GM21717 (cell line): ENCODE measurements around the gene FGD2.
"Not testable (repeated sequence)": the region's sequence is repeated elsewhere in the genome, so short reads cannot be mapped to it uniquely, and the experiment has no call there.

ENCODE experiments used
- ATAC-seq: cut with Tn5 transposase; IDR thresholded peaks from one replicate; pipeline ENCODE4 v1.9.1; 2021; ENCODE audit warnings: mild to moderate bottlenecking, moderate library complexity; ENCODE audit not compliant: unreplicated experiment

The FGD2 gene

DNA sequence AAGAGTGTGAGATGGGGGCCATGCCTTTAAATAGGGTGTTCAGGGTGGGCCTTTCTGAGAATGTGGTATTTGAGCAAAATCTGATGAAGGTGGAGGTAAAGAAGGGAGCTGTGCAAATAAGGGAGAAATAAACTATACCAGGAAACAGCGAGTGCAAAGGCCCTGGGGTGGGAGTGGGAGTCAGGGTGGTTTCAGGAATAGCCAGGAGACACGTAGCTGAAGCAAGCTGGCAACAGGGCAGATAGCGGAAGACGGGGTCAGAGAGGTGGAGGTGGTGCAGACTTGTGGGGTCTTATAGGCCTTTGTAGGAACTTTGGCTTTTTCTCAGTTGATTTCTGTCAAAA is 51.6 kb downstream of the FGD2 start:
- no peak for ATAC-seq

DNA sequence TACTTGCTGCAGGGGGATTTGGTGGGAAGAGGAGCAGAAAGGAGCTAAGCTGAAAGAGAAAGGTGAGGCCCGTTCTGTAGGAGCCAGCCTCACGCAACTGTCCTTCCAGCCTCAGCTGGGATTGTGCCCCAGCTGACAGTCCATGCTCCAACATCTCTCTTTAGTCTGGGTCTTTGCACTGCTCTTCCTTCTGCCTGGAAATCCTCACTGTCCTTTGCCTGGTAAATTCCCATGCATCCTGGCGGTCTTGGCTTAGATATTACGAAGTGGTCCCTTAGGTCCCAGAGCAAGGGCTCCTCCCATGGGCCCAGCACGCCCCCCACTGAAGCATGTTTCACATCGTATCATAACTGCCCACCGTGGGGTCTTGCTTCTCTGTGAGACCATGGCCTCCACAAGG is 52.2 kb downstream of the FGD2 start:
- ATAC-seq, result no peak

DNA sequence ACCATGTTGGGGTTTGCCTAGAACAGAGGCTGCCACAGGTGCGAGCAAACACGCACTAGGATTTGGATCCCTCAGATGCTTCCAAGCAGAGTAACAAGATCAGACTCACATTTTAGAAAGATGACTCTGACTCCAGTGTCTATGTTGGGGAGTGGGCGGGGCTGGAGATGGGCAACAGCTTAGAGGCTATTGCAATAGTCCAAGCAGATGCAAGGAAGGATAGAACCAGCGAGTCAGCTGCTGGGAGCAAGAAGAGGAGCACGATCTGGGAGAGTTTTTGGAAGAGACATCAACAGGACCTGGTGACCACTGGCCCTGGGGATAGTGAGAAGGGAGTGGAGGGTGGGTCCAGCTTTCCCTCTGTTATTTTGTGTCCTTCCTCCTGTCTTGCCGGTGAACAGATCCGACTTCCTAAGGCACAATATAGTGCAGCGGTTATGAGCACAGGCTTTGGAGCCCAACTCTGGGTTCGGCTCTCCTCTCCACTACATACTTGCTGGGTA is 52.7 kb downstream of the FGD2 start:
- ATAC-seq, result no peak

DNA sequence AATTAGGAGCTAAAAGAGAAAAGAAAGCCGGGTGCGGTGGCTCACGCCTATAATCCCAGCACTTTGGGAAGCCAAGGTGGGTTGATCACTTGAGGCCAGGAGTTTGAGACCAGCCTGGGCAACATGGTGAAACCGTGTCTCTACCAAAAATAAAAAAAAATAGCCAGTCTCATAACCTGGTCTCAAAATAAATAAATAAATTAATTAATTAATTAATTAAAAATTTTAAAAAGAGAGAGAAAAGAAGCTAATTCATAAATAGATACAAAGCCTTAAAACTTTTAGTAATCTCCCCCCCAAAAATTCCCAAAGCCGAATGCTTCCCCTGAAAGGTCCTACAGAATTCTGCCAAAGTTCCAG is 53.5 kb downstream of the FGD2 start:
- ATAC-seq, result not testable (repeated sequence)

DNA sequence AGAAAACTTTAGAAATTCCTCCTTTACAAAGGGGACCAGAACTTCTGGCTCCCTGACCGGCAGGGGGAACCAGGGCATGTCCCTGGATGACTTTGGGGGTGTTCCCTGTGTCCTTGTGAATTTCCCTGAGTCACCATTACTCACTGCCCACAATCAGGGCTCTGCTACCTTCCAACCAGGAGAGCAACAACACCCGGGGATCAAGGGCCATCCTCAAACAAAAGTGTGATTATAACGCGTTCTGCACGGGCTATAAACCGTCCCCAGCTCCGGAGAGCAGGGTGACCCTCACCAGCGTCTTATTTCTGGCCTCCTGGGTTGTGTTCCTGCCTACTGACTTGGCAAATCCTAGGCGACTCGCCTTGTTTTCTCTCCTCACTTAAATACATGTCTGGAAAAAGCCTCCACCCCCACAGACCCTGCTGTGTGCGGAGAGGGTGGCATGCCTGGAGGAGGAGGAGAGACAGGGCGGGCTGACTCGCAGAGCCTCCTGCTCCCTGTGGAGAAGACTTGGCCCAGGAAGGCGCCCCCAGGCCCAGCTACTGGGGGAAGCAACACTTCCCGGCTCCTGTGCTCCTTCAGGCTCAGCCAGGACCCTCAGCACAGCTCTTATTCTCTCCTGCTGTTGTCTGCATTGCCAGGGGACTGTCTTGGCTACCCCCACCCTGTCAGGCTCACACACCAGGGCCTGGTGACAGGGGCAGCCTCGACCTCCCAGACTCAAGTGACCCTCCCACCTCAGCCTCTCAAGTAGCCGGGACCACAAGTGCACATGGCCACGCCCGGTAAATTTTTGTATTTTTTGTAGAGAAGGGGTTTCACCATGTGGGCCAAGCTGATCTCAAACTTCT is 54.1 kb downstream of the FGD2 start:
- ATAC-seq, result no peak

DNA sequence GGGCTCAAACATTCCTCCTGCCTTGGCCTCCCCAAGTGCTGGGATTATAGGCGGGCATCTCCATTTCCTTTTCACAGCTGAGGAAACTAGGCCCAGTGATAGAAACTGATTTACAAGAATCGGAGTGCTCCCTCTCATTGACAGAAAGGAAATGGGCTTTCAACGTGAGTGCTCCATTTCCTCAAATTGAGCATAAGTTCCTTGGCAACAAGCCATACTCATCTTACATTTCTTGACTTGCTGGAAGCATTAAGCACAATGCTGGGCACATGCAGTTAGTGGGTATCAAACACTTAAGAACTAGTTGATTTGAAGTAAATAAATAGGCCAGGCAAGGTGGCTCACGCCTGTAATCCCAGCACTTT is 54.7 kb downstream of the FGD2 start:
- ATAC-seq, result no peak

DNA sequence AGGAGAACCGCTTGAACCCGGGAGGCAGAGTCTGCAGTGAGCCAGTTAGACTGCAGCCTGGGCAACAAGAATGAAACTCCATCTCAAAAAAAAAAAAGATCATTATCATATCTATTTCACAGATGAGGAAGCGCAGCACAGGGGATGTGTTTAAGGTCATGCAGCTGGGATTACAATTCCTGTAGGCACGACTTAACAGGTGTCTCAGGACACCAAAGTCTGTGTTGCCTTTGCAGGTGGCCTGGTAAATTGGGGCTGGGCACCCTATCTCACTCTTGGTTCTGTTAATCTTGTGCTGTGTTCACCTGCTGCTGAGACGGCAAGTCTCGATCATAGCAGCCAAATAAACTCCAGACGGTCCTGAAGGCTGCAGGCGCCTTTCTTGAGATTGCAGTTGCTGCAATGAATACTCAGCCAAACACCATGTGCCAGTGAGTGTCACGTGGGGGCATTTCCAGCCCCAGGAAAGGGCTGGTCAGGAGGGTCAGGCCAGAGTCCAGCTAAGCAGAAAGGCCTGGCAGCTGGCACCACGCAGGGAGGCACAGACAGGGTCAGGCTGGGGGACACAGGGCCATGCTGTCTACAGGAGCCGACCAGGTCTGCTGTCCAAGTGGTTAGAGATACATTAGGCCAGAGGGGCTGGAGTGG is 55.8 kb downstream of the FGD2 start:
- ATAC-seq, result no peak

DNA sequence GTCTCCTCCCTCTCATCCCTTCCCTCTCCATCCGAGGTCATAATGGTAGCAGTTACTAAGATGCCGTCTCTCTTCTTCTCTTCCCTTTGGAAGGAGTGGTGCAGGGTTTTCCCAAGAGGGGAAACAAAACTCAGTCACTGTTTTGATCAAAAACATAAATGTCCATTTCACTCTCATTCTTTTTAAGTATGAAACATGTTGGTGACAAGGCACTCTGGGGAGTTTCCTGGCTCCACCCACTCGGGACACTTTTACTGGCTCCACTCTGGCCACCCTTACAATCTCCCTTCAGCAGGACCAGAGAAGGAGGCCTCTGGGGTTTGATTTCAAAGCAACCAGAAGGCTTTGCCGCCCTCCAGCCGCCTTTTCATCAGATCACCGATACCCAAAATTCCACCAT is 57.0 kb downstream of the FGD2 start:
- no peak for ATAC-seq

DNA sequence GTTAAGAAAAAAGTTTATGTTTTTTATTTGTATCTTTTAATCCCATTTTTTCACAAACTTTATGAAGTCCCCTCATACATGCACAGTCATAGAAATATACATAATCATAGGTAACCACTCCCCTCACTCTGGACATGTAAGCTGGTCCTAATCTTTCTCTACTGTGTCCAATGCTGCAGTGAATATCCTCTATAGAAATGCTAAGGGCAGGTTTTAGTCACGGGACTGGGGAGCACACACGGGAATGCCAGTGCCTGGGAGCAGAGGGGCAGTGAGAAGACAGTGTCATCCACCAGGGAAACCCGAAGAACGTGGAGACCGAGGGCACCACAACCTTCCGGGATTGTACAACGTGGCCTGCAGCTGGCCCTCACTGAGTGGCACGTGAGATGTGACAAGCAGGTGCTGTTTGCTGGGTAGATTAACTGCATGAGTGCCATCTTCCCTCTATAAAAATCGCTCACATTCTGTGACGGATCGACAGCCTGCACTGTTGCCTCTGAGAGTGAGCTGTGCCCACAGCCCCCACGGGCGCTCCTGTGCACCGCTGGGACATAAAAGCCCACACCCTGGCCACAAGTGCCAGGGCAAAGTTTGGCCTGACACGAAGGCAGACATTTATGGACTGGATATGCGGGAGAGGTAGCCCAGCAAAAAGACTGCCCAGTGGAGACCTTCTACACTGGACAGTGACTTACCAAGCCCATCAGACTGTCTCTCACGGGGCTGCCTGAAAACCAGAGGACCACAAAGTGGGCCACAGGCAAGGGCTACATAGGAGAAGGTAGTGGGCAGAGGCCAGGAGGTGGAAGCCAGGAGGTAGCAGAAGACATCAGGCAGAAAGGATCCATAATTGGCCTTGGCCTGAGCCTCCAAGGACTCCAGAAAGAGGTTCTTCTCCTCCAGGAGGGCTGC is 63.2 kb downstream of the FGD2 start:
- ATAC-seq, result no peak

DNA sequence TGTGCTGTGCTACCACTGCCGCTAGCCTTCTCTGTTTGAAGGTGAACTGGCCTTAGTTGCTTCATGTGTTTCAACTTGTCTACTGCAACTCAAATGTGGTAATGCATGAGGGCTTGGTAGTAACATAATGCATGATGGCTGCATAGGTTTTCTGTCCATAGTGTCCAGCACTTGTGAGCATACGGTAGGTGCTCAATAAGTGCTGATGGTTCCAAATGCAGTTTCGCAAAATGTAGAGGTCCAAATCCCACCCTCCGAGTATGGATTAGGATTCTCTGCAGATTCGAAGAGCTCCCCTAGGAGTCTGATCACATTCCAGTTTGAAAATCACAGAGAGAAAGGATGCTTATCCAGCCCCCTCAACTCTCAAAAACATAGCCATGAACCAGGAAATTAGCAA is 64.2 kb downstream of the FGD2 start:
- no peak for ATAC-seq

DNA sequence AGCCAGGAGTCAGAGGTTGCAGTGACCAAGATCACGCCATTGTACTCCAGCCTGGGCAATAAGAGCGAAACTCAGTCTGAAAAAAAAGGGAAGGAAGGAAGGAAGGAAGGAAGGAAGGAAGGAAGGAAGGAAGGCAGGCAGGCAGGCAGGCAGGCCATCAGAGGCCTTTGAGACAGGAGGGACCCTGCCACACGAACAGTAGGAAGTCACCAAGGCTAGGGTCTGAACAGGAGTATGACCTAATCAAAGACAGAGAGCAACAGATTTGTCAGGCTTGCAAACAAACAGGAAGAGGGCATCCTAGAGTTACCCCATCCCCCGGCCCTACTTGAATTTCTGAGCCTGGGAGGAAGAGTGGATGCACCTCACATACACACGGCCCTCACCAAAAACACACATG is 67.1 kb downstream of the FGD2 start:
- no peak for ATAC-seq

DNA sequence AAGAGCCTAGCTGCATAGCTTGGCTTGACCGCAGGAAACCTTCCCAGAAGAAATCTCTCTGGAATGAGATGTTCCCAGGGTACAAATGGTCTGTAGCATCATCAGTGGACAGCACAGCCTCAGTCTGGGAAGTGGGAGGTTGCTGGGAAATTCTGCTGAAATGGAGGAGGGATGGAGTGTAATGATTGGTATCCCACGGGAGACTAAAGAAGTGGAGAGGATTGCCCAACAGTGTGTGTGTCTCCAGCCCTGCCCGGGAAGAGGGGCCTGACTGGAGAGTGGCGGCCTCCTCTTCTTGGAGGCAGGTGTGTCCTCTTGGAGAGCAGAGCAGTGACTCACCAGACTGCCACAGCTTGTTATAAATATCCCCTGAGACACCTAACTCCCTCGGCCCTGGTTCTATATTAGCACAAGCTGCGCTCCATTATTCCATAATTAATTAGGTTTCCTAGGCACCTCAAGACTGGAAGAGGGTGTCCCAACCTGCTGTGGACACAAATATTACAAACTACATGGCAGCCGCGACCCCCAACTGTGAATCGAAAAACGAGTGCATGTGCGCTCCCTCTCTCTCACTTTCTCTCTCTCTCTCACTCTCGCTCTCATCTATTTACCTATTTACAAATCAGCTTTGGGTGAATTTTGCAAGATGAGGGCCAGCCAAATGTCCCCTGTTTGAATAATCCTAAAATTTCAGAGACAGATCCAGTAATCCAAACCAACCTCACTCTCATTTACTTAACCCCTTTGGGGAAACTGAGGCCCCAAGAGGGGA is 68.8 kb downstream of the FGD2 start:
- no peak for ATAC-seq

DNA sequence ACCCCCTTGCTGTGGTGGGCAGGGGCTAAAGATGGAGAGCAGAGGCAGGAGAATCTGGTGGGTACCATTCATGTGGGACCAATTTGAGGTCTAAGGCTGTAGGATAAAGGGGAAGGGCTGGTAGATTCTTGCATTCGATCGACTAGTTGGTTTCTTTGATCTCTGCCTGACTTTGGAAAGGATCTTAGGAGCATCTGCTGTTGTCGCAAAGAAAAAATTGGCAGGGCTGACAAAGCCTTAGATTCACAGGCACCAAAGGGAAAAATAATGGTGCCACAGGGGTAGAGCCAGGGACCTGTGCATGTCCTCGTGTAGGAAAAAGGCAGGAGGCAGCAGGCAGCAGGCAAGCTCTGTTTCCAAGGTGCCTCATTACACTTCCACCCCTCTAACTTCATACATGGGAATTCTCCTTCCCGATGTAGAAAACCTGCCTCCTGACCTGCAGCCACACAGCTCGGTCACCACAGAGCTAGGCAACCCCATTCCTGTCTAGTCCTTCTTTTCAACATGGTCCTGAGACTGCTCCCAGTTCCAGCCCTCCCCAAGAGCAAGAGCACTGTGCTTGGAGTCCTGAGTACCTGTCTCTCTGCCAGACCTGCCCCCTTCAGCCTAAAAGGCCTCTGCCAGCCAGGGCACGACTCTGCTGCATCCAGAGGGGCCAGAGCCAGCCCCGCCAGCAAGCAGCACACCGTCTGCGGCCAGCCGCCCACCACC is 71.9 kb downstream of the FGD2 start:
- no peak for ATAC-seq

DNA sequence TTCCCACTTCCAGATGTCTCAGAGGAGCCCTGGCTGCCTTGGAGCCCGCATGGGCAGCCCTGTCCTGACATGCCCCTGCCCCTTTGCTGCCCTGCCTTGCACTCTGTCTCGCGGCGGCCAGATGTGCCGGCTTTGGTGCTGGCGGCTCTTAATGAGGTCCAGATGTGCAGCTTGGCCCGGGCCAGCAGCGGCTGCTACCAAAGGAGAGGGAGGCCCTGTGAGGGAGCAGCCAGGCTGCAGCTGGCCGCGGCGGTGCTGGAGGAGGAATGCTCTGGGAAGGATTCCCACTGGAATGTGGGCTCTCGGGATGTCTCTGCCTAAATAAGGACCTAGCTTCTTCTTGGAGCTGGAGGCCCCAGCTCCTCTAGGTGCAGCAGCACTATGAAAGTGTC is 72.4 kb downstream of the FGD2 start:
- ATAC-seq, result no peak
